Ovary (tissue), 9 donors: ENCODE results near the gene SLC15A3. TPM values are rescaled to one million over a fixed set of nuclear protein-coding genes. Genes with fewer than 3 reads are reported as not detected.

Experiments used
- DNase-seq, 5 donors: peaks; one replicate each; pipeline ENCODE4 v3.0.0-alpha.2; 2019 to 2020
- H3K27ac ChIP-seq, 2 donors: fragments of 200-600 bp; one replicate each; pipeline versions ENCODE4 v1.5.1 to v1.8.0; 2019 to 2022
- H3K27me3 ChIP-seq: fragments of 200-600 bp; one replicate; pipeline ENCODE4 v1.8.0; 2022
- H3K36me3 ChIP-seq: fragments of 200-600 bp; sonication (generic); one replicate; pipeline ENCODE4 v1.5.1; 2019
- H3K4me1 ChIP-seq: one replicate; pipeline ENCODE4 v1.8.1; 2013; ENCODE audit warnings: mild to moderate bottlenecking, moderate library complexity; ENCODE audit not compliant: insufficient read depth
- H3K4me3 ChIP-seq: fragments of 200-600 bp; sonication (generic); one replicate; pipeline ENCODE4 v1.5.1; 2017
- H3K9me3 ChIP-seq, 2 donors: fragments of 200-600 bp in 1 of 2; sonication (generic) in 1 of 2; one replicate each; pipeline versions ENCODE4 v1.5.1 to v1.8.1; 2013 to 2019; ENCODE audit warnings: mild to moderate bottlenecking in 1 of 2, moderate library complexity in 1 of 2
- CTCF ChIP-seq, 3 donors: fragments of 450-650 bp in 2 of 3; fragments of 200-600 bp in 1 of 3; IDR thresholded peaks; one replicate each; pipeline versions ENCODE4 v1.5.1 to v1.8.0; 2016 to 2022; ENCODE audit warnings: antibody characterized with exemption in 3 of 3, mild to moderate bottlenecking in 1 of 3
- EP300 ChIP-seq: sonication (generic); formaldehyde crosslinking; IDR thresholded peaks from one replicate; pipeline ENCODE4 v1.6.1; 2017; ENCODE audit warnings: antibody characterized with exemption
- POLR2A ChIP-seq: fragments of 450-650 bp; IDR thresholded peaks from one replicate; pipeline ENCODE4 v1.6.1; 2017; ENCODE audit warnings: antibody characterized with exemption, mild to moderate bottlenecking, moderate library complexity
- WGBS, 3 donors: extraction: QIAGEN DNeasy Blood & Tissue Kit in 1 of 3; methylation state at CpG; one replicate each; pipeline versions ENCODE4 v1.1.5 to v1.1.7; 2013 to 2017; 5-methylcytosine and 5-hydroxymethylcytosine counted together
- intact Hi-C, 4 donors: fragments of 100-400 bp; cut with DNase I; formaldehyde crosslinking; loops; one replicate each; pipeline versions ENCODE4 v1.11.0 to v1.15.1; 2022 to 2023
- polyA plus RNA-seq, 2 donors: library from polyadenylated mRNA; stranded (reverse); fragments of 200-250 nt in 1 of 2; fragments of 350-450 nt in 1 of 2; fragmentation: Illumina TruSeq in 1 of 2; extraction: RNeasy Lipid Tissue Mini Kit (QIAGEN cat#74804) in 1 of 2; gene quantifications; one replicate each; pipeline ENCODE4 v1.2.3, GENCODE V29; 2013 to 2014
- total RNA-seq, 7 donors: library from RNA; depleted of rRNA in 2 of 7; stranded (reverse); fragments of >200 nt in 2 of 7; fragmentation: NEBNext Ultra II Directional in 3 of 7; extraction: Animal tissue kit (Norgen Biotek cat#: 25700) in 3 of 7; gene quantifications; one replicate each; pipeline versions ENCODE4 v1.1.0 to v1.2.4, GENCODE V29; 2016 to 2023
- donor health status: DM: no; HTN: no; CAD: no; lungs with moderate emphysema.
- donor health status: DM: no; HTN: no; CAD: no.
- donor health status: Bipolar disorder and iron deficiency.
- donor health status: DM: yes; HTN: yes; CAD: no.
- donor health status: DM: no; HTN: no; CAD: no.
- donor health status: DM: yes; HTN: yes; CAD: no.

The SLC15A3 gene
- total and polyA plus RNA-seq, 9 donors, result 25.3 to 55.8 (median 38.9) TPM

GRCh38 chr11:60985501-60985900 is 33.5 kb upstream of the SLC15A3 start:
- intact Hi-C loops, result no loop called here
- no peak for DNase-seq
- Histone ChIP-seq H3K36me3 (no peaks in the 10 kb centered on the region), H3K4me3 (no peak overlapping the region), H3K9me3 (no peaks in the 10 kb centered on the region), H3K4me1 (no peaks in the 10 kb centered on the region), H3K27me3 (no peaks in the 10 kb centered on the region), H3K27ac (no peak overlapping the region)
- TF ChIP-seq CTCF (IDR thresholded peaks at IDR 0.05), result no peak
- 88 to 90% (median 89%) methylated on average over 2 of the region's 2 CpGs for WGBS, 3 donors

- no peaks in the 10 kb centered on the region for H3K27me3 ChIP-seq
- WGBS, 3 donors, result 54 to 61% (median 59%) methylated on average over 4 of the region's 4 CpGs
- no peak overlapping the region for H3K27ac ChIP-seq
- TF ChIP-seq POLR2A (no peak), CTCF (IDR thresholded peaks at IDR 0.05) (no peak), EP300 (no peak)
- intact Hi-C loops, result no loop called here
- no peaks in the 10 kb centered on the region for H3K4me1 ChIP-seq
- H3K36me3 ChIP-seq, result no peaks in the 10 kb centered on the region
- DNase-seq, result no peak
- H3K4me3 ChIP-seq, result no peak overlapping the region
- H3K9me3 ChIP-seq, result no peaks in the 10 kb centered on the region
These were observed 32.7 kb upstream of the SLC15A3 start for GRCh38 chr11:60984636-60985035.

- H3K9me3 ChIP-seq, result no peaks in the 10 kb centered on the region
- intact Hi-C loops, result no loop called here
- H3K27ac ChIP-seq, result no peak overlapping the region
- H3K4me1 ChIP-seq, result no peaks in the 10 kb centered on the region
- WGBS, 3 donors, result 70 to 79% (median 74%) methylated on average over 6 of the region's 6 CpGs
- H3K27me3 ChIP-seq, result no peaks in the 10 kb centered on the region
- H3K36me3 ChIP-seq, result no peaks in the 10 kb centered on the region
- DNase-seq, result no peak
- no peak overlapping the region for H3K4me3 ChIP-seq
- no peak for TF ChIP-seq CTCF (IDR thresholded peaks at IDR 0.05)
- no peak for TF ChIP-seq EP300
- TF ChIP-seq POLR2A, result no peak
These were observed 32.2 kb upstream of the SLC15A3 start for GRCh38 chr11:60984149-60984548.

GRCh38 chr11:60982184-60982583 is 30.2 kb upstream of the SLC15A3 start:
- Histone ChIP-seq H3K36me3 (no peaks in the 10 kb centered on the region), H3K9me3 (no peaks in the 10 kb centered on the region), H3K4me1 (no peaks in the 10 kb centered on the region), H3K27me3 (no peaks in the 10 kb centered on the region), H3K27ac (no peak overlapping the region), H3K4me3 (no peak overlapping the region)
- intact Hi-C loops, result no loop called here
- no peak for TF ChIP-seq EP300
- no peak for TF ChIP-seq POLR2A
- TF ChIP-seq CTCF (IDR thresholded peaks at IDR 0.05), result no peak
- DNase-seq, result no peak
- WGBS, 3 donors, result 88 to 97% (median 94%) methylated on average over 8 of the region's 8 CpGs

- Histone ChIP-seq H3K4me1 (no peaks in the 10 kb centered on the region), H3K27me3 (no peaks in the 10 kb centered on the region), H3K9me3 (no peaks in the 10 kb centered on the region), H3K36me3 (no peaks in the 10 kb centered on the region), H3K4me3 (no peak overlapping the region), H3K27ac (no peak overlapping the region)
- WGBS, 3 donors, result 84 to 96% (median 89%) methylated on average over 12 of the region's 12 CpGs
- DNase-seq, result no peak
- no peak for TF ChIP-seq POLR2A
- no peak for TF ChIP-seq CTCF (IDR thresholded peaks at IDR 0.05)
- TF ChIP-seq EP300, result no peak
- intact Hi-C loops, result no loop called here
These were observed 29.5 kb upstream of the SLC15A3 start for GRCh38 chr11:60981515-60981914.
